ENCODE data around the gene ADGRB3. TPM values are rescaled to one million over a fixed set of nuclear protein-coding genes. Genes with fewer than 3 reads are reported as not detected.
"Not testable (repeated sequence)": the region's sequence is repeated elsewhere in the genome, so short reads cannot be mapped to it uniquely, and the experiment has no call there.

Gene ADGRB3
- total RNA-seq, 1 donor from 2014 or later, result 1.5 TPM

GRCh38 chr6:68658338-68658737 lies 23.3 kb downstream of the ADGRB3 start:
- no peak for DNase-seq
- intact Hi-C loops (cut with micrococcal nuclease), result no loop called here
- no peaks in the 10 kb centered on the region for H3K36me3 ChIP-seq
- peak overlapping the region; percentile 62 for H3K27ac ChIP-seq (replicated peaks)
- no peak for TF ChIP-seq CTCF (IDR thresholded peaks at IDR 0.05; ENCODE audit: borderline replicate concordance)
- no peaks in the 10 kb centered on the region for H3K27me3 ChIP-seq (ENCODE audit: low read depth)
- H3K9me3 ChIP-seq (replicated peaks), result no peaks in the 10 kb centered on the region
- H3K4me1 ChIP-seq, result peaks cover 3% of the 10 kb centered on the region
- H3K4me3 ChIP-seq, result no peak overlapping the region

DNA sequence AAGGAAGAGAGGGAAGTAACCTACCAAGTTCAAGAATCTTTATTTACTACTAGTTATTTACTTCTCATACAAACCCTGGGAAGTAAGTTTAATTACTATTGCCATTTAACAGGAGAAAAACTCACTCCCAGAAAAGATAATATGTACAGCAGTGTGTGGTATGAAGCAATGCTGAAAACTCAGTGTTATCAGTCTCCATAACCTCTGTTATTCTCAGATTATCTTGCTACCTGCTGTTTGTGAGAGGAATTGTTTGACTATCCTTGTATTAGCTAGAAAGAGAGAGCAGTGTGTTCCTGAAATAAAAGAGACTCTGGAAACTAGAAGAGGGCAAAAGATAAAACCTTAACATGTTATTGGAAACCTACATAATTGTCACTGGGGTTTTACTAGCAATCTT lies 38.2 kb downstream of the ADGRB3 start:
- TF ChIP-seq CTCF (IDR thresholded peaks at IDR 0.05; ENCODE audit: borderline replicate concordance), result no peak
- H3K9me3 ChIP-seq (replicated peaks), result peaks cover 10% of the 10 kb centered on the region

DNA sequence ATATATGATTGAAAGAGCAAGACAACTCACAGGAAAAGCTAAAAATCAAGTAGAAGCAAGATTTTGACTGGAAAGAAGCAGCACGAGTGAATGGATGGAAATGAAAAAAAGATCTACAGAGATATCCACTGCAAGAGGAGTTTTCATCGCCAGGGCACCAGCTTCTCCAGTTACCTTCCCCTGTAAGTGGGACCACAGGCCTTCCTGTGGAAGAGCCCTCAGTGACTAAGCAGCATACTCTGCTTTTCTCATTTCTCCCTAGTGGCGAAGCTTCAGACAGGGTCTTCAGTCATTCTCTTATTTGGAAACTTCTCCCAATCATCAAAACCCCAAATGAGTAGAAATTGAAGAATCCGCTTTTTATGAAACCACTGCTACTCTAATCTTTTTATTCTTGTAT lies 40.5 kb downstream of the ADGRB3 start:
- no peak overlapping the region for H3K27ac ChIP-seq (replicated peaks)
- H3K4me3 ChIP-seq, result no peak overlapping the region
- DNase-seq, result no peak
- TF ChIP-seq CTCF (IDR thresholded peaks at IDR 0.05; ENCODE audit: borderline replicate concordance), result no peak
- no peaks in the 10 kb centered on the region for H3K4me1 ChIP-seq
- intact Hi-C loops (cut with micrococcal nuclease), result no loop called here
- H3K9me3 ChIP-seq (replicated peaks), result peaks cover 2% of the 10 kb centered on the region
- H3K36me3 ChIP-seq, result no peaks in the 10 kb centered on the region
- H3K27me3 ChIP-seq (ENCODE audit: low read depth), result no peaks in the 10 kb centered on the region

More for the DNA sequence above, 38.2 kb downstream of the ADGRB3 start:
- no peak for DNase-seq
- H3K4me3 ChIP-seq, result no peak overlapping the region
- no peaks in the 10 kb centered on the region for H3K36me3 ChIP-seq
- no peaks in the 10 kb centered on the region for H3K4me1 ChIP-seq
- intact Hi-C loops (cut with micrococcal nuclease), result no loop called here
- no peaks in the 10 kb centered on the region for H3K27me3 ChIP-seq (ENCODE audit: low read depth)
- no peak overlapping the region for H3K27ac ChIP-seq (replicated peaks)

- H3K4me3 ChIP-seq; H3K4me1 ChIP-seq; H3K36me3 ChIP-seq; DNase-seq; H3K9me3 ChIP-seq (replicated peaks); intact Hi-C loops (cut with micrococcal nuclease); H3K27me3 ChIP-seq (ENCODE audit: low read depth): not testable (repeated sequence)
- peak overlapping the region; percentile 45 for H3K27ac ChIP-seq (replicated peaks)
Measured at GRCh38 chr6:68676094-68676493, 41.0 kb downstream of the ADGRB3 start.

- no peak for DNase-seq
- Histone ChIP-seq H3K4me3 (peak overlapping the region; percentile 30), H3K9me3 (replicated peaks) (no peaks in the 10 kb centered on the region), H3K27ac (replicated peaks) (peak overlapping the region; percentile 45), H3K36me3 (no peaks in the 10 kb centered on the region), H3K4me1 (no peaks in the 10 kb centered on the region), H3K27me3 (ENCODE audit: low read depth) (no peaks in the 10 kb centered on the region)
- TF ChIP-seq CTCF (IDR thresholded peaks at IDR 0.05; ENCODE audit: borderline replicate concordance), result no peak
- intact Hi-C loops (cut with micrococcal nuclease), result no loop called here
Measured at GRCh38 chr6:68677058-68677457, 42.0 kb downstream of the ADGRB3 start.

- intact Hi-C loops (cut with micrococcal nuclease), result no loop called here
- no peaks in the 10 kb centered on the region for H3K36me3 ChIP-seq
- no peak for DNase-seq
- H3K27ac ChIP-seq (replicated peaks), result no peak overlapping the region
- TF ChIP-seq CTCF (IDR thresholded peaks at IDR 0.05; ENCODE audit: borderline replicate concordance), result no peak
- H3K4me3 ChIP-seq, result no peak overlapping the region
- no peaks in the 10 kb centered on the region for H3K9me3 ChIP-seq (replicated peaks)
- H3K4me1 ChIP-seq, result no peaks in the 10 kb centered on the region
- H3K27me3 ChIP-seq (ENCODE audit: low read depth), result no peaks in the 10 kb centered on the region
Measured at GRCh38 chr6:68679399-68679798, 44.3 kb downstream of the ADGRB3 start.
